ENCODE results near the gene CCBE1. TPM values are rescaled to one million over a fixed set of nuclear protein-coding genes. Genes with fewer than 3 reads are reported as not detected.

Gene CCBE1
- total RNA-seq, 1 donor from 2014 or later = 6.4 TPM

DNA sequence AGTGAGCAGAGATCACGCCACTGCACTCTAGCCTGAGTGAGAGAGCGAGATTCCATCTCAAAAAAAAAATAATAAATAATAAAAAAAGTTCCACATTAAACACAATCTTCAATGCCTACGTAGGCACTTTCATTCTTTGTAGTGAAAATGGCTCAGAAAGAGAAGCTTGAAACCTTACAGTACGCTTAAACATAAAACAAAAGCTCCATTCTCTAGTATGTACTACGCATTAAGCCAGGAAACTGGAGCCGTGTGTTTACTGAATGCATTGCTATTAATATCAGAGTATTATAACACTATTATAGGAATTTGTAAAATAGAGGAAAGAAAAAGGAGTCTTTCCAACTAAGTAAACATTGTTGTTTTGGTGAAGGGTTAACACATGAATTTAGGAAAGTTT, 296.8 kb downstream of the CCBE1 start:
- Histone ChIP-seq H3K9me3 (ENCODE audit: low read depth) (no peaks in the 10 kb centered on the region), H2AFZ (replicated peaks) (no peak overlapping the region), H3K79me2 (ENCODE audit: low read depth) (no peaks in the 10 kb centered on the region), H3K4me2 (no peak overlapping the region), H3K9ac (no peak overlapping the region), H3K4me3 (no peak overlapping the region), H3K36me3 (no peaks in the 10 kb centered on the region), H4K20me1 (ENCODE audit: low read depth) (no peaks in the 10 kb centered on the region), H3K27ac (no peak overlapping the region), H3K27me3 (no peaks in the 10 kb centered on the region), H3F3A (ENCODE audit: low read depth) (peaks cover 16% of the 10 kb centered on the region), H3K4me1 (peaks cover 14% of the 10 kb centered on the region)
- Mint-ChIP-seq H3K9me3 (peaks cover 7% of the 10 kb centered on the region), H3K27ac (no peak overlapping the region), H3K36me3 (no peaks in the 10 kb centered on the region), H3K4me1 (peaks cover 21% of the 10 kb centered on the region), H3K27me3 (ENCODE audit: insufficient read depth, low read depth) (peaks cover 3% of the 10 kb centered on the region), H3K4me3 (no peak overlapping the region)
- DNase-seq (ENCODE audit: low spot score) = no peak
- TF ChIP-seq EZH2 (IDR thresholded peaks at IDR 0.05) = no peak

DNA sequence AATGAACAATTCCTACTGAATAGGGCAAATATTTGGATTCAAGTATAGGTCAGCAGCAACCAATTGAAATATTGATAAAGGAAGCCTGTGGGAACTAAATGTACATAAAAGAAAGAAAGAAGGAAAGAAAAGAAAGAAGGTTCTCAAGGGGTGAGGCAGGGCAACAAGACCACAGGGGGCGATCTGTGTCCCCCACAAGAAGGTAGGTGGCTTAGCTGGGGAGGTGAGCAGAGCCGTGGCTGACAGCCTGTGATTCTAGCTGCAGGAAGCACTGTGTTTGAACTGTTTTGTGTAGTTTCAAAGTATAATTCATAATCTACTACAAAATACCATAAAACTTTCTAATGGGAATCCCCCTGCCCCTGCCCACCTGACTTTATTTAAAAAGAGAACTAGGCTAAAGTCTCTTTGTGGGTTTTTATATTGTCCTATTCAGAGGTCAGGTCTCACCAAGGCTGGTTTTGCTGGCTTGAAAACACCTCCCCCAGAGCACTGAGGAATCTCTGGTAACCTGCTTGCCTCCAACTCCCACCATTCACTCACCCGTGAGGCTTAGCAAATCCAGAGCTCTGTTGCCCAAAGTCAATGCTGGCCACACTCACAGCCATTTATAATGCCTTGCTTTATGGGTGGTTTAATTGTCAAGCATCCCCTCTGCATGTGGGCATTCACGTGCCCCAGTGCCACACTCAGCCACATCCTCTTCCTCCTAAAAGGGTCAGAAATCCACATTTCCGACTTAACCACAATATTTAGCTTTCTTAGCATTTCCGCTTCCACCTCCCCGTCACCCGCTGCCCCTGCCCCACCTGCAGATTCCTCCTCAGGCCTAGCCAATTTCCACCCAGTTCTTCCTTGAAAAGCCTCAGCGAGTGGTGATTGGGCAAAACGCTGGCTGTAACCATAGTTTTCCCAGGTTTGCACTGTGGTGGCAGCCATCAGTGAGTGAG, 301.7 kb downstream of the CCBE1 start:
- no peaks in the 10 kb centered on the region for H4K20me1 ChIP-seq (ENCODE audit: low read depth)
- no peak overlapping the region for H3K9ac ChIP-seq
- no peaks in the 10 kb centered on the region for H3K79me2 ChIP-seq (ENCODE audit: low read depth)
- H3K9me3 Mint-ChIP-seq = peaks cover 13% of the 10 kb centered on the region
- H3K4me3 ChIP-seq = no peak overlapping the region
- peaks cover 5% of the 10 kb centered on the region for H3K27me3 Mint-ChIP-seq (ENCODE audit: insufficient read depth, low read depth)
- H3K4me3 Mint-ChIP-seq = peak overlapping the region; percentile 34
- peaks cover 23% of the 10 kb centered on the region for H3K4me1 ChIP-seq
- H3K36me3 Mint-ChIP-seq = no peaks in the 10 kb centered on the region
- H3K4me1 Mint-ChIP-seq = peaks cover 33% of the 10 kb centered on the region
- H3K27me3 ChIP-seq = no peaks in the 10 kb centered on the region
- no peaks in the 10 kb centered on the region for H3K36me3 ChIP-seq
- DNase-seq (ENCODE audit: low spot score) = peak; percentile 39
- peak overlapping the region; percentile 33 for H3K27ac ChIP-seq
- peak overlapping the region; percentile 34 for H2AFZ ChIP-seq (replicated peaks)
- no peak for TF ChIP-seq EZH2phosphoT487 (IDR thresholded peaks at IDR 0.05)
- TF ChIP-seq, protein P1, sequence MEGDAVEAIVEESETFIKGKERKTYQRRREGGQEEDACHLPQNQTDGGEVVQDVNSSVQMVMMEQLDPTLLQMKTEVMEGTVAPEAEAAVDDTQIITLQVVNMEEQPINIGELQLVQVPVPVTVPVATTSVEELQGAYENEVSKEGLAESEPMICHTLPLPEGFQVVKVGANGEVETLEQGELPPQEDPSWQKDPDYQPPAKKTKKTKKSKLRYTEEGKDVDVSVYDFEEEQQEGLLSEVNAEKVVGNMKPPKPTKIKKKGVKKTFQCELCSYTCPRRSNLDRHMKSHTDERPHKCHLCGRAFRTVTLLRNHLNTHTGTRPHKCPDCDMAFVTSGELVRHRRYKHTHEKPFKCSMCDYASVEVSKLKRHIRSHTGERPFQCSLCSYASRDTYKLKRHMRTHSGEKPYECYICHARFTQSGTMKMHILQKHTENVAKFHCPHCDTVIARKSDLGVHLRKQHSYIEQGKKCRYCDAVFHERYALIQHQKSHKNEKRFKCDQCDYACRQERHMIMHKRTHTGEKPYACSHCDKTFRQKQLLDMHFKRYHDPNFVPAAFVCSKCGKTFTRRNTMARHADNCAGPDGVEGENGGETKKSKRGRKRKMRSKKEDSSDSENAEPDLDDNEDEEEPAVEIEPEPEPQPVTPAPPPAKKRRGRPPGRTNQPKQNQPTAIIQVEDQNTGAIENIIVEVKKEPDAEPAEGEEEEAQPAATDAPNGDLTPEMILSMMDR (IDR thresholded peaks at IDR 0.05) = peak; percentile 15
- peak overlapping the region; percentile 42 for H3K27ac Mint-ChIP-seq
- peak overlapping the region; percentile 23 for H3K4me2 ChIP-seq
- H3K9me3 ChIP-seq (ENCODE audit: low read depth) = no peaks in the 10 kb centered on the region
- peaks cover 20% of the 10 kb centered on the region for H3F3A ChIP-seq (ENCODE audit: low read depth)

DNA sequence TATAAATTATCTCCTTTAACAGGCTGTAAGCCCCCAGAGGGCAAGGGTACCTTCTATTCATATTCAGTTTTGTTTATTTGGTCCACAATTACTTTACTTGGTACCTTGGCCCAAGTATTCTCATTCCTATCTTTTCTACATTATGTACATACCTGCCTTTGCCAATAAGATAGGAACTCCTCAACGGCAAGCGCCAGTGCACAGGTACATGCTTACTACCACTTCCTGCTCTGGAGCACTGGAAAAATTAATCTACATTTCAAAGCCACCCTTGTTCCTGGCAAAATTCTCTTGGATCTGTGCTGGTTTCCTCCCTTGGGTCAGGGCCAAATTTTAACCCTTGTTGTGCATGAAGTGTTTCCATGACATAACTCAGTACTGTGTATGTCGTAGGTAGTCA, 303.8 kb downstream of the CCBE1 start:
- TF ChIP-seq, protein P1 (IDR thresholded peaks at IDR 0.05) = no peak
- TF ChIP-seq EZH2phosphoT487 (IDR thresholded peaks at IDR 0.05) = no peak
- no peak for TF ChIP-seq EZH2 (IDR thresholded peaks at IDR 0.05)
- Mint-ChIP-seq H3K27me3 (ENCODE audit: insufficient read depth, low read depth) (peaks cover 3% of the 10 kb centered on the region), H3K27ac (no peak overlapping the region), H3K9me3 (peaks cover 13% of the 10 kb centered on the region), H3K4me1 (peaks cover 49% of the 10 kb centered on the region), H3K4me3 (no peak overlapping the region), H3K36me3 (no peaks in the 10 kb centered on the region)
- Histone ChIP-seq H3K9ac (no peak overlapping the region), H3K27ac (no peak overlapping the region), H3K9me3 (ENCODE audit: low read depth) (no peaks in the 10 kb centered on the region), H3K4me2 (no peak overlapping the region), H3K27me3 (no peaks in the 10 kb centered on the region), H3K4me3 (no peak overlapping the region), H3F3A (ENCODE audit: low read depth) (peaks cover 39% of the 10 kb centered on the region), H3K4me1 (peaks cover 43% of the 10 kb centered on the region), H3K36me3 (no peaks in the 10 kb centered on the region), H4K20me1 (ENCODE audit: low read depth) (no peaks in the 10 kb centered on the region), H3K79me2 (ENCODE audit: low read depth) (no peaks in the 10 kb centered on the region), H2AFZ (replicated peaks) (no peak overlapping the region)
- no peak for DNase-seq (ENCODE audit: low spot score)

- Histone ChIP-seq H3K9ac (no peak overlapping the region), H4K20me1 (ENCODE audit: low read depth) (no peaks in the 10 kb centered on the region), H3K4me1 (peaks cover 67% of the 10 kb centered on the region), H2AFZ (replicated peaks) (no peak overlapping the region), H3K27me3 (no peaks in the 10 kb centered on the region), H3K4me2 (peak overlapping the region; percentile 63), H3K36me3 (no peaks in the 10 kb centered on the region), H3F3A (ENCODE audit: low read depth) (peaks cover 65% of the 10 kb centered on the region), H3K79me2 (ENCODE audit: low read depth) (no peaks in the 10 kb centered on the region), H3K4me3 (no peak overlapping the region), H3K9me3 (ENCODE audit: low read depth) (no peaks in the 10 kb centered on the region), H3K27ac (peak overlapping the region; percentile 86)
- TF ChIP-seq EZH2 (IDR thresholded peaks at IDR 0.05) (no peak), EZH2phosphoT487 (IDR thresholded peaks at IDR 0.05) (no peak)
- TF ChIP-seq, protein P1 (IDR thresholded peaks at IDR 0.05) = no peak
- peaks cover 58% of the 10 kb centered on the region for H3K4me1 Mint-ChIP-seq
- H3K4me3 Mint-ChIP-seq = no peak overlapping the region
- peaks cover 4% of the 10 kb centered on the region for H3K9me3 Mint-ChIP-seq
- H3K27me3 Mint-ChIP-seq (ENCODE audit: insufficient read depth, low read depth) = peaks cover 8% of the 10 kb centered on the region
- no peaks in the 10 kb centered on the region for H3K36me3 Mint-ChIP-seq
- peak overlapping the region; percentile 55 for H3K27ac Mint-ChIP-seq
- no peak for DNase-seq (ENCODE audit: low spot score)
Observed at GRCh38 chr18:59388817-59389216, 308.4 kb downstream of the CCBE1 start.

All from neural progenitor cell (in vitro differentiated cells).